Neural progenitor cell (in vitro differentiated cells): Measurements from ENCODE around the gene PSME2. TPM values are rescaled to one million over a fixed set of nuclear protein-coding genes. Genes with fewer than 3 reads are reported as not detected.

Source experiments
- DNase-seq: peaks from one replicate; pipeline ENCODE4 v3.0.0-alpha.2; 2016; ENCODE audit warnings: low spot score
- H2AFZ ChIP-seq: fragments of 200-600 bp; sonication (generic); replicated peaks from 2 replicates; pipeline ENCODE4 v1.6.1; 2016; ENCODE audit warnings: antibody characterized with exemption
- H3F3A ChIP-seq: fragments of 200-600 bp; sonication (generic); 2 replicates; pipeline ENCODE4 v1.6.1; 2016; ENCODE audit warnings: antibody characterized with exemption, low read depth
- H3K27ac ChIP-seq: fragments of 200-600 bp; sonication (generic); 2 replicates; pipeline ENCODE4 v1.5.1; 2016; ENCODE audit warnings: mild to moderate bottlenecking
- H3K27me3 ChIP-seq: fragments of 200-600 bp; sonication (generic); 2 replicates; pipeline ENCODE4 v1.6.1; 2016; ENCODE audit warnings: mild to moderate bottlenecking, moderate library complexity
- H3K36me3 ChIP-seq: fragments of 200-600 bp; sonication (generic); 2 replicates; pipeline ENCODE4 v1.5.1; 2016
- H3K4me1 ChIP-seq: fragments of 200-600 bp; sonication (generic); 2 replicates; pipeline ENCODE4 v1.6.1; 2016; ENCODE audit warnings: mixed run types
- H3K4me2 ChIP-seq: fragments of 200-600 bp; sonication (generic); 2 replicates; pipeline ENCODE4 v1.6.1; 2016
- H3K4me3 ChIP-seq: fragments of 200-600 bp; sonication (generic); 2 replicates; pipeline ENCODE4 v1.5.1; 2016
- H3K79me2 ChIP-seq: fragments of 200-600 bp; sonication (generic); 2 replicates; pipeline ENCODE4 v1.6.1; 2016; ENCODE audit warnings: low read depth
- H3K9ac ChIP-seq: fragments of 200-600 bp; sonication (generic); 2 replicates; pipeline ENCODE4 v1.6.1; 2016
- H3K9me3 ChIP-seq: fragments of 200-600 bp; sonication (generic); 2 replicates; pipeline ENCODE4 v1.5.1; 2016; ENCODE audit warnings: low read depth
- H4K20me1 ChIP-seq: fragments of 200-600 bp; sonication (generic); 2 replicates; pipeline ENCODE4 v1.6.1; 2016; ENCODE audit warnings: low read depth
- H3K27ac Mint-ChIP-seq: 3 replicates; pipeline ENCODE4 v1.8.0; 2021; ENCODE audit warnings: mixed read lengths
- H3K27me3 Mint-ChIP-seq: 2 replicates; pipeline ENCODE4 v1.8.0; 2022; ENCODE audit warnings: low read depth, mild to moderate bottlenecking, inconsistent platforms, moderate library complexity, mixed read lengths; ENCODE audit not compliant: insufficient read depth
- H3K36me3 Mint-ChIP-seq: 3 replicates; pipeline ENCODE4 v1.8.0; 2021; ENCODE audit warnings: mixed read lengths
- H3K4me1 Mint-ChIP-seq: 3 replicates; pipeline ENCODE4 v1.8.0; 2021; ENCODE audit warnings: mixed read lengths
- H3K4me3 Mint-ChIP-seq: 3 replicates; pipeline ENCODE4 v1.8.0; 2021; ENCODE audit warnings: mild to moderate bottlenecking, moderate library complexity, mixed read lengths
- H3K9me3 Mint-ChIP-seq: 3 replicates; pipeline ENCODE4 v1.8.0; 2020; ENCODE audit warnings: mixed read lengths
- EZH2 ChIP-seq: fragments of 200-600 bp; sonication (generic); IDR thresholded peaks from 2 replicates; pipeline ENCODE4 v1.6.1; 2017; ENCODE audit warnings: antibody characterized with exemption, mild to moderate bottlenecking, moderate library complexity
- EZH2phosphoT487 ChIP-seq: fragments of 200-600 bp; sonication (generic); IDR thresholded peaks from 2 replicates; pipeline ENCODE4 v1.6.1; 2017; ENCODE audit warnings: antibody characterized with exemption
- total RNA-seq: library from RNA; depleted of rRNA; stranded (reverse); fragments of >200 nt; gene quantifications from 2 replicates; pipeline ENCODE4 v1.2.3, GENCODE V29; 2015; ENCODE audit warnings: low replicate concordance
- TF ChIP-seq, protein P1 (sequence below): fragments of 200-600 bp; sonication (generic); IDR thresholded peaks from 2 replicates; pipeline ENCODE4 v1.5.1; 2017; ENCODE audit warnings: antibody characterized with exemption, mild to moderate bottlenecking

Gene PSME2
- total RNA-seq, 1 donor from 2014 or later, result 43.5 TPM

DNA sequence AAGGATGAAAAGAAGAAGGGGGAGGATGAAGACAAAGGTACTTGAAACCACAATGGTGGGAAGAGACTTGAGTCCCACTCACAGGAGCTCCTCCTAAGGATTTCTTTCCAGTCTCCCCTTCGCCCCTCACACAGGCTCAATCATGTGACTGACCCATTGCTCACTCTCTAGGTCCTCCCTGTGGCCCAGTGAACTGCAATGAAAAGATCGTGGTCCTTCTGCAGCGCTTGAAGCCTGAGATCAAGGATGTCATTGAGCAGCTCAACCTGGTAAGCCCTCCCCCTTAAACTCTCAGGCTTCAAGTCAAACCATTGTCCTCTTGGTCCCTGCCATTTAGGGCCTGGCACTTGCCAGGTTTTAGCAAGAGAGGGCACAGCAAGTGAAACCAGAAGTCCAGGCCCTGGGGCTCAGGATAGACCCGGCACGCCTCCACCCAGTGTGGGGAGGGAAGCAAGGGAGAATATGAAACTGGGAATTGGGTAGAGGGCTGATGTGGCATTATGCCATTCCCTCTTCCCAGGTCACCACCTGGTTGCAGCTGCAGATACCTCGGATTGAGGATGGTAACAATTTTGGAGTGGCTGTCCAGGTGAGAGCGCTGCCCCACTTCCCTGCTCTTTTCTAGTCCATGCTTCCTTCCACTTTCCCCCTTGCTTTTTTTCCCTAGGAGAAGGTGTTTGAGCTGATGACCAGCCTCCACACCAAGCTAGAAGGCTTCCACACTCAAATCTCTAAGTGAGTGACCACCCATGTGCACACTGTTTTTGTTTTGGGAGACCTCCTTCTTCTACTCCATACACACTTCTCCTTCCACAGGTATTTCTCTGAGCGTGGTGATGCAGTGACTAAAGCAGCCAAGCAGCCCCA, 8.6 kb downstream of the PSME2 start:
- peaks cover 34% of the 10 kb centered on the region for H3K4me1 Mint-ChIP-seq
- no peak overlapping the region for H3K4me2 ChIP-seq
- peaks cover 8% of the 10 kb centered on the region for H3K27me3 Mint-ChIP-seq

DNA sequence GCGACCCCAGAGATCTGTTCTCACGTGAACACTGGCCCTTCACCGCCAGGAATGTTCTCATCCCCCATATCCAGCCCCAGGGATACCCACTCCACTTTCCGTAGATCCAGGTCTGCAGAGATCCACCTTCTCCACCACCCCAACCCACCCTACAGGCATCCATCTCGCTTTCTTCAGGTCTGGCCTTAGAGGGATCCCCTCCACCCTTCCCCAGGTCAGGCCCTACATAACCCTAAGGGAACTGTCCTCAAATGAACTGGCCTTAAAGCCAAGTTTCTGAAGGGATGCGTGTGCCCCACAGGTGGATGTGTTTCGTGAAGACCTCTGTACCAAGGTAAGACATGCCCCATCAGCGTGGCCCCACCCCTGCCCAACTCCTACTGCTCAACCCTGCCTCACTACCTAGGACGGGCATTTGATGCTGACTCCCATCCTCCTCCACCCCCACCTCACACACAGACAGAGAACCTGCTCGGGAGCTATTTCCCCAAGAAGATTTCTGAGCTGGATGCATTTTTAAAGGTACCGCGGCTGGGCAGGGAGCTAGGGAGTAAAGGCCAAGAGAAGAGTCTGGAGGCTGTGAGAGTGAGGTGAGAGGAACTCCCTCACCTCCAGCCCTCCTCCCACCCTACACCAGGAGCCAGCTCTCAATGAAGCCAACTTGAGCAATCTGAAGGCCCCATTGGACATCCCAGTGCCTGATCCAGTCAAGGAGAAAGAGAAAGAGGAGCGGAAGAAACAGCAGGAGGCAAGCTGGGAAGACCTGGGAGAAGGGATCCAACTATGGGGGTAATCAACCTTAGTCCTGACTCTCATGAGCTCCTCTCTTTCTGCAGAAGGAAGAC, 9.5 kb downstream of the PSME2 start:
- Histone ChIP-seq H3K79me2 (peaks cover 20% of the 10 kb centered on the region), H3K4me2 (peak overlapping the region; percentile 91), H3K9ac (no peak overlapping the region), H3K4me3 (peak overlapping the region; percentile 89), H3K4me1 (peaks cover 13% of the 10 kb centered on the region), H3K9me3 (no peaks in the 10 kb centered on the region), H2AFZ (no peak overlapping the region), H4K20me1 (peaks cover 23% of the 10 kb centered on the region), H3F3A (peaks cover 62% of the 10 kb centered on the region), H3K27me3 (peaks cover 9% of the 10 kb centered on the region), H3K36me3 (no peaks in the 10 kb centered on the region), H3K27ac (no peak overlapping the region)
- H3K36me3 Mint-ChIP-seq, result peaks cover 27% of the 10 kb centered on the region
- no peak for DNase-seq
- H3K27me3 Mint-ChIP-seq, result peaks cover 11% of the 10 kb centered on the region
- no peak overlapping the region for H3K27ac Mint-ChIP-seq
- H3K4me1 Mint-ChIP-seq, result peaks cover 30% of the 10 kb centered on the region
- peak overlapping the region; percentile 83 for H3K4me3 Mint-ChIP-seq
- TF ChIP-seq EZH2phosphoT487, result no peak
- TF ChIP-seq EZH2, result no peak
- TF ChIP-seq, protein P1, sequence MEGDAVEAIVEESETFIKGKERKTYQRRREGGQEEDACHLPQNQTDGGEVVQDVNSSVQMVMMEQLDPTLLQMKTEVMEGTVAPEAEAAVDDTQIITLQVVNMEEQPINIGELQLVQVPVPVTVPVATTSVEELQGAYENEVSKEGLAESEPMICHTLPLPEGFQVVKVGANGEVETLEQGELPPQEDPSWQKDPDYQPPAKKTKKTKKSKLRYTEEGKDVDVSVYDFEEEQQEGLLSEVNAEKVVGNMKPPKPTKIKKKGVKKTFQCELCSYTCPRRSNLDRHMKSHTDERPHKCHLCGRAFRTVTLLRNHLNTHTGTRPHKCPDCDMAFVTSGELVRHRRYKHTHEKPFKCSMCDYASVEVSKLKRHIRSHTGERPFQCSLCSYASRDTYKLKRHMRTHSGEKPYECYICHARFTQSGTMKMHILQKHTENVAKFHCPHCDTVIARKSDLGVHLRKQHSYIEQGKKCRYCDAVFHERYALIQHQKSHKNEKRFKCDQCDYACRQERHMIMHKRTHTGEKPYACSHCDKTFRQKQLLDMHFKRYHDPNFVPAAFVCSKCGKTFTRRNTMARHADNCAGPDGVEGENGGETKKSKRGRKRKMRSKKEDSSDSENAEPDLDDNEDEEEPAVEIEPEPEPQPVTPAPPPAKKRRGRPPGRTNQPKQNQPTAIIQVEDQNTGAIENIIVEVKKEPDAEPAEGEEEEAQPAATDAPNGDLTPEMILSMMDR, result no peak
- H3K9me3 Mint-ChIP-seq, result no peaks in the 10 kb centered on the region

More for the DNA sequence above, 8.6 kb downstream of the PSME2 start:
- no peak overlapping the region for H3K27ac ChIP-seq
- no peak overlapping the region for H2AFZ ChIP-seq
- no peak overlapping the region for H3K9ac ChIP-seq
- H3K9me3 Mint-ChIP-seq, result no peaks in the 10 kb centered on the region
- H4K20me1 ChIP-seq, result peaks cover 23% of the 10 kb centered on the region
- H3K36me3 ChIP-seq, result no peaks in the 10 kb centered on the region
- peaks cover 27% of the 10 kb centered on the region for H3K36me3 Mint-ChIP-seq
- H3K4me3 ChIP-seq, result no peak overlapping the region
- no peaks in the 10 kb centered on the region for H3K9me3 ChIP-seq
- peaks cover 20% of the 10 kb centered on the region for H3K79me2 ChIP-seq
- TF ChIP-seq EZH2, result no peak
- TF ChIP-seq EZH2phosphoT487, result no peak
- TF ChIP-seq, protein P1, result no peak
- peak overlapping the region; percentile 99 for H3K4me3 Mint-ChIP-seq
- peaks cover 69% of the 10 kb centered on the region for H3F3A ChIP-seq
- H3K27me3 ChIP-seq, result peaks cover 9% of the 10 kb centered on the region
- peaks cover 13% of the 10 kb centered on the region for H3K4me1 ChIP-seq
- no peak for DNase-seq
- no peak overlapping the region for H3K27ac Mint-ChIP-seq

DNA sequence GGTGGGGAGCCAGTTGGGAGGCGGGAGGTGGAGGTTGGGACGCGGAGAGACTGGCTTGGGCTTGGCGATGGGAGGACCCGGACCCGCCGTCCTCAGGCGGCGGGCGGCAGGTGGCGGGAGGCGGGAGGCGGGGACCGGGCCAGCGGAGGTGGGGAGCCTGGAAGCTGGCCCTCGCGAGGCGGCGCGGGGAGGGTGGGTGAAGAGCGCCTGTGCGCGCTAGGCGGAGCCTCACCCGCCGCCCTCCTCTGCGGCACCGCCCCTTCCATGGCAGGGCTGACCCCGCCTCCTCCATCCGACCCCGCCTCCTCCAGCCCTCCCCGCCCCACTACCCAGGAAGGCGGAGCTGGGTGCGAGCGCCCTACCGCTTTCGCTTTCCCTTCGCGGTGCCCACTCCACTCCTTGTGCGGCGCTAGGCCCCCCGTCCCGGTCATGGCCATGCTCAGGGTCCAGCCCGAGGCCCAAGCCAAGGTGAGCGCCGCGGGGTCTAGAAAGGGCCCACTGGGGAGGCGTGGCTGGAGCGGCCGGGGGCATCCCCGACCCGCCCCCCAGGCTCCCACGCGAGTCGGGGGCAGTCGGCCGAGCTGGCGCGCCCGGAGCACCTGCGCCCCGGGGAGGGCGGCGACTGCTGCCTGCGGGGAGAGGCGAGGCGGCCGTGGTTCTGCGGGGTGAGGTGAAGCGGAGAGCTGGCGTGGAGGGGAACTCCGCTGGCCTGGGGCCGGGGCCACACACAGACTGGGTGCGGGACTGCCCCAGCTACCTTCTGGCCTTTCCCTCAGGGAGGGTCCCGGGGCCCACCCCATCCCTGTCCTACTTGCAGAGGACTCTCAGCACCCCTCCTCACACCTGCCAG, 10.4 kb downstream of the PSME2 start, which contains the start of gene PSME1:
Gene PSME1, plus strand, starts transcription at position 361 of the 850 bp plus-strand sequence. Its CDS starts 69 bp downstream, at position 430.
- Mint-ChIP-seq H3K36me3 (peaks cover 27% of the 10 kb centered on the region), H3K27ac (no peak within 1 kb of the TSS), H3K27me3 (peaks cover 7% of the 10 kb centered on the region), H3K4me1 (peaks cover 27% of the 10 kb centered on the region), H3K4me3 (peak within 1 kb of the TSS; percentile 87), H3K9me3 (no peaks in the 10 kb centered on the region)
- Histone ChIP-seq H3K4me3 (peak within 1 kb of the TSS; percentile 89), H3K9ac (no peak within 1 kb of the TSS), H2AFZ (peak within 1 kb of the TSS; percentile 71), H4K20me1 (peaks cover 23% of the 10 kb centered on the region), H3K27me3 (peaks cover 9% of the 10 kb centered on the region), H3F3A (peaks cover 55% of the 10 kb centered on the region), H3K9me3 (no peaks in the 10 kb centered on the region), H3K4me2 (peak within 1 kb of the TSS; percentile 91), H3K36me3 (no peaks in the 10 kb centered on the region), H3K79me2 (peaks cover 20% of the 10 kb centered on the region), H3K27ac (no peak within 1 kb of the TSS), H3K4me1 (peaks cover 13% of the 10 kb centered on the region)
- DNase-seq, result peak; percentile 96
- TF ChIP-seq EZH2 (no peak), EZH2phosphoT487 (no peak)
- TF ChIP-seq, protein P1, result no peak
